ENCODE data around the gene SUGT1. TPM values are rescaled to one million over a fixed set of nuclear protein-coding genes. Genes with fewer than 3 reads are reported as not detected.
"Not testable (repeated sequence)": the region's sequence is repeated elsewhere in the genome, so short reads cannot be mapped to it uniquely, and the experiment has no call there.

SUGT1 gene
- 43.2 TPM for total RNA-seq (2021; ENCODE audit: unreplicated experiment)
- polyA plus RNA-seq (2012; ENCODE audit: insufficient read length), result 34.7 TPM
- percentile 79 among the genes with signal in this experiment for Bru-seq, nascent RNA
- BruChase-seq, experiment 1, labeled RNA remaining after a 2-hour chase, result percentile 83 among the genes with signal in this experiment
- percentile 88 among the genes with signal in this experiment for BruChase-seq, experiment 2, labeled RNA remaining after a 6-hour chase
- long read RNA-seq, transcript SUGT1-204 (1 exons, 2,802 nt), result major isoform, 6 of 13 reads
- long read RNA-seq, partial matches to known transcripts, result 1 of 13 reads
- long read RNA-seq, other reads (novel, unspliced or antisense), result 6 of 13 reads

GRCh38 chr13:52652196-52652979 lies at the start of gene SUGT1:
TSS of gene SUGT1 (plus strand) at chr13:52652836. CDS start at chr13:52652921, 85 bp downstream.
- Histone ChIP-seq H3K4me1 (ENCODE audit: control insufficient read depth, insufficient read depth, low read length) (peaks cover 9% of the 10 kb centered on the region; the same call in 1 of the 2 replicates), H3K9me3 (ENCODE audit: control insufficient read depth, insufficient read depth, low read depth, low read length) (no peaks in the 10 kb centered on the region), H3K27me3 (ENCODE audit: control insufficient read depth, insufficient read depth, low read length) (no peaks in the 10 kb centered on the region), H3K4me3 (ENCODE audit: low read depth in 2 of 2, low read length in 2 of 2) (peak within 1 kb of the TSS; percentile 66 to 92), H3K27ac (ENCODE audit: low read length) (peak within 1 kb of the TSS; percentile 98), H3K36me3 (ENCODE audit: control insufficient read depth, insufficient read depth, low read length) (peaks cover 26% of the 10 kb centered on the region)
- ChIA-PET POLR2A (interaction anchor here (0.6 kb wide), 2 partner anchors 35 to 535 kb away, joined by 3 to 9 read pairs; no protein-coding TSS in a partner anchor), CTCF (no interaction called here)
- in situ Hi-C loops (cut with HindIII; ENCODE audit: low pct_unique_long_range_greater_than_20kb, low sequenced_read_pairs) (no loop called here), intact Hi-C loops (cut with micrococcal nuclease; ENCODE audit: unreplicated experiment) (no loop called here)
- ATAC-seq (peak; percentile 99), DNase-seq (ENCODE audit: low read depth, low spot score) (peak; percentile 70)
- TF ChIP-seq TCF7L2 (IDR thresholded peaks at IDR 0.05; ENCODE audit: low read depth, low read length) (peak; percentile 27; the same call in 1 of the 2 replicates), POLR2AphosphoS5 (IDR thresholded peaks at IDR 0.05; ENCODE audit: low read depth, low read length) (peak; percentile 90), SIN3A (IDR thresholded peaks at IDR 0.05; ENCODE audit: borderline replicate concordance, insufficient read depth, low read depth, low read length) (peak; percentile 92; the same call in 1 of the 2 replicates), CTCF (IDR thresholded peaks at IDR 0.05) (peak; percentile 69)
- TF ChIP-seq, protein P1, sequence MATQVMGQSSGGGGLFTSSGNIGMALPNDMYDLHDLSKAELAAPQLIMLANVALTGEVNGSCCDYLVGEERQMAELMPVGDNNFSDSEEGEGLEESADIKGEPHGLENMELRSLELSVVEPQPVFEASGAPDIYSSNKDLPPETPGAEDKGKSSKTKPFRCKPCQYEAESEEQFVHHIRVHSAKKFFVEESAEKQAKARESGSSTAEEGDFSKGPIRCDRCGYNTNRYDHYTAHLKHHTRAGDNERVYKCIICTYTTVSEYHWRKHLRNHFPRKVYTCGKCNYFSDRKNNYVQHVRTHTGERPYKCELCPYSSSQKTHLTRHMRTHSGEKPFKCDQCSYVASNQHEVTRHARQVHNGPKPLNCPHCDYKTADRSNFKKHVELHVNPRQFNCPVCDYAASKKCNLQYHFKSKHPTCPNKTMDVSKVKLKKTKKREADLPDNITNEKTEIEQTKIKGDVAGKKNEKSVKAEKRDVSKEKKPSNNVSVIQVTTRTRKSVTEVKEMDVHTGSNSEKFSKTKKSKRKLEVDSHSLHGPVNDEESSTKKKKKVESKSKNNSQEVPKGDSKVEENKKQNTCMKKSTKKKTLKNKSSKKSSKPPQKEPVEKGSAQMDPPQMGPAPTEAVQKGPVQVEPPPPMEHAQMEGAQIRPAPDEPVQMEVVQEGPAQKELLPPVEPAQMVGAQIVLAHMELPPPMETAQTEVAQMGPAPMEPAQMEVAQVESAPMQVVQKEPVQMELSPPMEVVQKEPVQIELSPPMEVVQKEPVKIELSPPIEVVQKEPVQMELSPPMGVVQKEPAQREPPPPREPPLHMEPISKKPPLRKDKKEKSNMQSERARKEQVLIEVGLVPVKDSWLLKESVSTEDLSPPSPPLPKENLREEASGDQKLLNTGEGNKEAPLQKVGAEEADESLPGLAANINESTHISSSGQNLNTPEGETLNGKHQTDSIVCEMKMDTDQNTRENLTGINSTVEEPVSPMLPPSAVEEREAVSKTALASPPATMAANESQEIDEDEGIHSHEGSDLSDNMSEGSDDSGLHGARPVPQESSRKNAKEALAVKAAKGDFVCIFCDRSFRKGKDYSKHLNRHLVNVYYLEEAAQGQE (IDR thresholded peaks at IDR 0.05; ENCODE audit: insufficient read depth in 1 of 2, low read depth in 2 of 2, low read length in 1 of 2), result no peak
- no TSS peak for BruUV-seq (replicated peaks)

DNA sequence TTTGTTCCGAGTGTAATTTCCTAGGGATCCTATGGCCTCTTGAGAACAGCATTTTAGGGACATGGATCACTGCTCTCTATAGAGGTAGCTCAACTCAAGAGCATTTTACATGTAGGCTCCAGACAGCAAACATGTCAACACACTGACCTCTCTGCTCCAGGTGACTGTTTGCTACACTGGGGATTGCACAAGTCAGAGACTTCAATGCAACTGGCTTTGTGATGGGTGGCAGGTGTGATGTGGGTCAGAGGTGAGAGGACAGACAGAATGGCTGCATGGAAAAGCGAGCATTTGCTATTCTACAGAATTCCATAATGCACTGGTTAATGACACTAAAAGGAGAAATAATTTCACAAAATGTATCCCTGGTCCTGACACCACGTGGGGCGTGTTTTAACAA lies 49.3 kb upstream of the SUGT1 start:
- CTCF ChIA-PET; H3K27me3 ChIP-seq (ENCODE audit: control insufficient read depth, insufficient read depth, low read length); H3K27ac ChIP-seq (ENCODE audit: low read length); DNase-seq (ENCODE audit: low read depth, low spot score); intact Hi-C loops (cut with micrococcal nuclease; ENCODE audit: unreplicated experiment); BruUV-seq (replicated peaks); POLR2A ChIA-PET; H3K36me3 ChIP-seq (ENCODE audit: control insufficient read depth, insufficient read depth, low read length); H3K9me3 ChIP-seq (ENCODE audit: control insufficient read depth, insufficient read depth, low read depth, low read length); H3K4me3 ChIP-seq (ENCODE audit: low read depth in 2 of 2, low read length in 2 of 2); H3K4me1 ChIP-seq (ENCODE audit: control insufficient read depth, insufficient read depth, low read length); in situ Hi-C loops (cut with HindIII; ENCODE audit: low pct_unique_long_range_greater_than_20kb, low sequenced_read_pairs); ATAC-seq: not testable (repeated sequence)

DNA sequence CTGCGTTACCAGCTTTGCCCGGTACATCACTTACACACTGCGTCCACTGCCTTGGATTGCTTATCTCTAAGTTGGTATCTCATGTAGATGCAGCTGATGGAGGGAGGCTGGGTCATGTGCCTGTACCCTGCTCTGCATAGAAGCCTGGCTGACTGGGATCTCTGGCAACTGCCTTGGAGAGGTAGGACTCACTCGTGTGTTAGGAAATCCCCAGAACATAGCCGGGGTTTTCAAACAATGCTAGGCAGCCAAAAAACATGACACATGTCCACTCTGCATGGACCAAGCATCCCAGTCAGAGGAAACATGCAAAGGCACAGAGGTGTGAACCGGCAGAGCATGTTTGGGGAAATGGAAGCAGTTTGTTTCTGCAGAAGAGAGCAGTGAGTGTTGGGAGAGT lies 46.5 kb upstream of the SUGT1 start:
- ATAC-seq; CTCF ChIA-PET; POLR2A ChIA-PET; H3K4me1 ChIP-seq (ENCODE audit: control insufficient read depth, insufficient read depth, low read length); H3K27ac ChIP-seq (ENCODE audit: low read length); H3K36me3 ChIP-seq (ENCODE audit: control insufficient read depth, insufficient read depth, low read length); BruUV-seq (replicated peaks); H3K27me3 ChIP-seq (ENCODE audit: control insufficient read depth, insufficient read depth, low read length); in situ Hi-C loops (cut with HindIII; ENCODE audit: low pct_unique_long_range_greater_than_20kb, low sequenced_read_pairs); H3K4me3 ChIP-seq (ENCODE audit: low read depth in 2 of 2, low read length in 2 of 2); intact Hi-C loops (cut with micrococcal nuclease; ENCODE audit: unreplicated experiment); H3K9me3 ChIP-seq (ENCODE audit: control insufficient read depth, insufficient read depth, low read depth, low read length); DNase-seq (ENCODE audit: low read depth, low spot score): not testable (repeated sequence)

- BruUV-seq (replicated peaks); CTCF ChIA-PET; ATAC-seq; H3K9me3 ChIP-seq (ENCODE audit: control insufficient read depth, insufficient read depth, low read depth, low read length); H3K27me3 ChIP-seq (ENCODE audit: control insufficient read depth, insufficient read depth, low read length); POLR2A ChIA-PET; H3K4me1 ChIP-seq (ENCODE audit: control insufficient read depth, insufficient read depth, low read length); H3K36me3 ChIP-seq (ENCODE audit: control insufficient read depth, insufficient read depth, low read length); H3K4me3 ChIP-seq (ENCODE audit: low read depth in 2 of 2, low read length in 2 of 2); intact Hi-C loops (cut with micrococcal nuclease; ENCODE audit: unreplicated experiment); DNase-seq (ENCODE audit: low read depth, low spot score); in situ Hi-C loops (cut with HindIII; ENCODE audit: low pct_unique_long_range_greater_than_20kb, low sequenced_read_pairs); H3K27ac ChIP-seq (ENCODE audit: low read length): not testable (repeated sequence)
These were observed 45.8 kb upstream of the SUGT1 start for GRCh38 chr13:52606795-52607194.

- H3K9me3 ChIP-seq (ENCODE audit: control insufficient read depth, insufficient read depth, low read depth, low read length); POLR2A ChIA-PET; H3K36me3 ChIP-seq (ENCODE audit: control insufficient read depth, insufficient read depth, low read length); in situ Hi-C loops (cut with HindIII; ENCODE audit: low pct_unique_long_range_greater_than_20kb, low sequenced_read_pairs); H3K27me3 ChIP-seq (ENCODE audit: control insufficient read depth, insufficient read depth, low read length); intact Hi-C loops (cut with micrococcal nuclease; ENCODE audit: unreplicated experiment); ATAC-seq; CTCF ChIA-PET; BruUV-seq (replicated peaks); H3K27ac ChIP-seq (ENCODE audit: low read length); DNase-seq (ENCODE audit: low read depth, low spot score); H3K4me1 ChIP-seq (ENCODE audit: control insufficient read depth, insufficient read depth, low read length); H3K4me3 ChIP-seq (ENCODE audit: low read depth in 2 of 2, low read length in 2 of 2): not testable (repeated sequence)
These were observed 44.5 kb upstream of the SUGT1 start for GRCh38 chr13:52608184-52608583.
